H1 (cell line): ENCODE data around the gene DBNDD2. TPM values are rescaled to one million over a fixed set of nuclear protein-coding genes. Genes with fewer than 3 reads are reported as not detected.

Experiments used
- CHD7 ChIP-seq: fragments of 300-600 bp; sonication (generic); IDR thresholded peaks from 2 replicates; pipeline ENCODE4 v1.7.1; 2012; ENCODE audit warnings: low read length, moderate library complexity, mild to moderate bottlenecking, inconsistent platforms; ENCODE audit not compliant: insufficient replicate concordance
- GABPA ChIP-seq: IDR thresholded peaks from 2 replicates; pipeline ENCODE4 v1.6.1; 2011; ENCODE audit warnings: mild to moderate bottlenecking, low read length, moderate library complexity, borderline replicate concordance; ENCODE audit not compliant: insufficient read depth
- NANOG ChIP-seq: IDR thresholded peaks from 2 replicates; pipeline ENCODE4 v1.6.1; 2011; ENCODE audit warnings: low read length, low read depth, mild to moderate bottlenecking, inconsistent platforms; ENCODE audit not compliant: insufficient read depth, poor library complexity, severe bottlenecking
- polyA plus RNA-seq, 7 experiments: library from polyadenylated mRNA; depleted of rRNA in 3 of 7; stranded (reverse) in 5 of 7; unstranded in 2 of 7; fragments of >200 nt in 5 of 7; fragments of 200-250 nt in 2 of 7; gene quantifications; 1 replicate in 5 of 7; 2 replicates in 1 of 7; 4 replicates in 1 of 7; pipeline versions ENCODE4 v1.2.1 to v1.2.3, GENCODE V29; 2011 to 2013; ENCODE audit warnings: missing spikeins in 2 of 7, mixed read lengths in 2 of 7
- total RNA-seq: library from RNA; stranded (reverse); fragmentation: NEBNext Ultra II Directional; extraction: Animal tissue kit (Norgen Biotek cat#: 25700); gene quantifications from 2 replicates; pipeline ENCODE4 v1.2.1, GENCODE V29; 2021

DBNDD2 gene
- total and polyA plus RNA-seq, 2 of the 8 experiments (the other 6 are each of a cell fraction or from before 2014, with no cell fraction given) = 55.8 to 96.3 TPM

GRCh38 chr20:45387274-45387673 lies 20.8 kb upstream of the DBNDD2 start (continued):
- TF ChIP-seq CHD7 (no peak), NANOG (no peak), GABPA (no peak)
